NCI-H1092 treated with DMSO at 0.1 percent for 48 hours (cell line): ENCODE measurements around the gene SLC30A10.
"Not testable (repeated sequence)": the region's sequence is repeated elsewhere in the genome, so short reads cannot be mapped to it uniquely, and the experiment has no call there.

Experiments used
- DNase-seq: peaks from one replicate; lab custom pipeline; 2025; lab: John Stamatoyannopoulos, UW

The SLC30A10 gene

GRCh38 chr1:219927298-219927955, 930 bp downstream of the SLC30A10 start:
- no peak for DNase-seq

GRCh38 chr1:219926363-219926998, 1.9 kb downstream of the SLC30A10 start:
- DNase-seq = no peak

- no peak for DNase-seq
Measured at GRCh38 chr1:219924342-219924741, 4.0 kb downstream of the SLC30A10 start.

- DNase-seq = no peak
Measured at GRCh38 chr1:219917851-219918466, 10.4 kb downstream of the SLC30A10 start.

GRCh38 chr1:219917281-219917680, 11.1 kb downstream of the SLC30A10 start:
- DNase-seq = no peak

GRCh38 chr1:219916257-219916656, 12.1 kb downstream of the SLC30A10 start:
- no peak for DNase-seq

GRCh38 chr1:219913005-219913770, 15.2 kb downstream of the SLC30A10 start:
- no peak for DNase-seq

GRCh38 chr1:219910716-219911115, 17.6 kb downstream of the SLC30A10 start:
- no peak for DNase-seq

GRCh38 chr1:219909476-219909875, 18.9 kb downstream of the SLC30A10 start:
- DNase-seq = no peak

- no peak for DNase-seq
Measured at GRCh38 chr1:219908170-219908569, 20.2 kb downstream of the SLC30A10 start.

- DNase-seq = no peak
Measured at GRCh38 chr1:219907772-219908070, 20.6 kb downstream of the SLC30A10 start.

GRCh38 chr1:219906924-219907771, 21.2 kb downstream of the SLC30A10 start:
- DNase-seq = no peak

- DNase-seq = not testable (repeated sequence)
Measured at GRCh38 chr1:219906565-219906923, 21.8 kb downstream of the SLC30A10 start.

GRCh38 chr1:219905524-219905923, 22.8 kb downstream of the SLC30A10 start:
- DNase-seq = no peak

- no peak for DNase-seq
Measured at GRCh38 chr1:219904934-219905333, 23.4 kb downstream of the SLC30A10 start.

GRCh38 chr1:219903353-219903871, 24.9 kb downstream of the SLC30A10 start:
- DNase-seq = no peak

GRCh38 chr1:219902951-219903350, 25.4 kb downstream of the SLC30A10 start:
- DNase-seq = no peak

- no peak for DNase-seq
Measured at GRCh38 chr1:219900882-219901281, 27.5 kb downstream of the SLC30A10 start.

- no peak for DNase-seq
Measured at GRCh38 chr1:219900201-219900600, 28.2 kb downstream of the SLC30A10 start.

GRCh38 chr1:219898375-219898774, 30.0 kb downstream of the SLC30A10 start:
- DNase-seq = no peak

- DNase-seq = no peak
Measured at GRCh38 chr1:219897914-219898313, 30.4 kb downstream of the SLC30A10 start.

- DNase-seq = not testable (repeated sequence)
Measured at GRCh38 chr1:219892271-219892670, 36.1 kb downstream of the SLC30A10 start.
